Fibroblast of lung (primary cell): ENCODE data around the gene WDR49. TPM values are rescaled to one million over a fixed set of nuclear protein-coding genes. Genes with fewer than 3 reads are reported as not detected.
A peak's percentile ranks its signal among the peaks of the same experiment; 100 is the strongest.

Experiments
- DNase-seq, 2 donors: peaks; one replicate each; pipeline versions ENCODE4 v3.0.0 to v3.0.0-alpha.2; 2010; ENCODE audit warnings: low read depth in 2 of 2
- H2AFZ ChIP-seq: 2 replicates; pipeline ENCODE4 v1.5.1; 2012; ENCODE audit warnings: low read length, control low read depth, inconsistent platforms
- H3K27ac ChIP-seq: 2 replicates; pipeline ENCODE4 v1.5.1; 2011; ENCODE audit warnings: low read length, control low read depth; ENCODE audit not compliant: insufficient read depth
- H3K27me3 ChIP-seq: 2 replicates; pipeline ENCODE4 v1.5.1; 2011; ENCODE audit warnings: mild to moderate bottlenecking, low read length; ENCODE audit not compliant: control insufficient read depth, insufficient read depth
- H3K36me3 ChIP-seq: 2 replicates; pipeline ENCODE4 v1.5.1; 2011; ENCODE audit warnings: low read length; ENCODE audit not compliant: control insufficient read depth, insufficient read depth
- H3K4me1 ChIP-seq: 2 replicates; pipeline ENCODE4 v1.5.1; 2011; ENCODE audit warnings: low read length; ENCODE audit not compliant: control insufficient read depth, insufficient read depth; ENCODE audit errors: extremely low read depth
- H3K4me2 ChIP-seq: 2 replicates; pipeline ENCODE4 v1.5.1; 2011; ENCODE audit warnings: low read length, control low read depth; ENCODE audit not compliant: insufficient read depth; ENCODE audit errors: extremely low read depth
- H3K4me3 ChIP-seq, 4 experiments: fragments of 200-600 bp in 1 of 4; sonication (generic) in 1 of 4; replicated peaks in 1 of 4; 2 replicates each; pipeline ENCODE4 v1.5.1; 2011 to 2016; ENCODE audit warnings: low read length in 4 of 4, low read depth in 3 of 4, mild to moderate bottlenecking in 3 of 4, control low read depth in 2 of 4, inconsistent platforms in 1 of 4, mixed read lengths in 1 of 4; ENCODE audit not compliant: insufficient read depth in 1 of 4; ENCODE audit errors: control extremely low read depth in 1 of 4
- H3K79me2 ChIP-seq: 2 replicates; pipeline ENCODE4 v1.5.1; 2012; ENCODE audit warnings: mild to moderate bottlenecking, low read length, inconsistent platforms; ENCODE audit not compliant: control insufficient read depth, insufficient read depth
- H3K9ac ChIP-seq: 2 replicates; pipeline ENCODE4 v1.5.1; 2011; ENCODE audit warnings: mild to moderate bottlenecking, low read length, control low read depth; ENCODE audit not compliant: insufficient read depth
- H3K9me3 ChIP-seq: 2 replicates; pipeline ENCODE4 v1.5.1; 2012; ENCODE audit warnings: low read depth, low read length; ENCODE audit not compliant: control insufficient read depth, insufficient read depth
- H4K20me1 ChIP-seq: 2 replicates; pipeline ENCODE4 v1.5.1; 2011; ENCODE audit warnings: low read length; ENCODE audit not compliant: control insufficient read depth, insufficient read depth; ENCODE audit errors: extremely low read depth
- CTCF ChIP-seq, 2 donors: IDR thresholded peaks in 1 of 2; conservative IDR thresholded peaks in 1 of 2; 1 replicate in 1 of 2; 2 replicates in 1 of 2; pipeline ENCODE4 v1.5.1; 2011 to 2012; ENCODE audit warnings: low read length in 2 of 2, control low read depth in 1 of 2, inconsistent platforms in 1 of 2, low read depth in 1 of 2, mild to moderate bottlenecking in 1 of 2
- EZH2 ChIP-seq: IDR thresholded peaks from 2 replicates; pipeline ENCODE4 v1.5.1; 2012; ENCODE audit warnings: low read length, control low read depth, mild to moderate bottlenecking; ENCODE audit errors: missing control alignments
- polyA plus RNA-seq, 2 donors: library from polyadenylated mRNA; depleted of rRNA in 1 of 2; stranded (reverse) in 1 of 2; unstranded in 1 of 2; fragments of >200 nt; gene quantifications; 2 replicates each; pipeline ENCODE4 v1.2.1, GENCODE V29; 2011 to 2012; ENCODE audit warnings: missing spikeins in 1 of 2
- total RNA-seq: library from RNA; depleted of rRNA; stranded (reverse); fragments of >200 nt; gene quantifications from 2 replicates; pipeline ENCODE4 v1.2.1, GENCODE V29; 2014

The WDR49 gene
- total and polyA plus RNA-seq, 2 donors (not counting 1 experiment from before 2014, with no cell fraction given): under 0.01 TPM; not detected in 1

GRCh38 chr3:167671878-167672427, 18.2 kb upstream of the WDR49 start:
- Histone ChIP-seq H3K27ac (no peak overlapping the region), H3K9ac (no peak overlapping the region), H3K4me2 (no peak overlapping the region), H4K20me1 (no peaks in the 10 kb centered on the region), H3K4me1 (no peaks in the 10 kb centered on the region), H3K4me3 (no peak overlapping the region), H3K9me3 (no peaks in the 10 kb centered on the region), H3K27me3 (no peaks in the 10 kb centered on the region), H3K36me3 (peaks cover 3% of the 10 kb centered on the region), H2AFZ (no peak overlapping the region), H3K79me2 (no peaks in the 10 kb centered on the region)
- DNase-seq: no peak
- no peak for TF ChIP-seq CTCF (conservative IDR thresholded peaks at IDR 0.05 in 1 of 2, IDR thresholded peaks at IDR 0.05 in 1 of 2; ENCODE audit: low read depth in 1 of 2, low read length in 2 of 2)
- TF ChIP-seq EZH2: no peak

GRCh38 chr3:167669699-167670098, 16.0 kb upstream of the WDR49 start:
- no peak overlapping the region for H3K9ac ChIP-seq
- H3K27ac ChIP-seq: no peak overlapping the region
- no peaks in the 10 kb centered on the region for H4K20me1 ChIP-seq
- no peak overlapping the region for H3K4me2 ChIP-seq
- no peaks in the 10 kb centered on the region for H3K27me3 ChIP-seq
- peak in 1 of 2 donors; percentile 38 for DNase-seq
- H3K79me2 ChIP-seq: no peaks in the 10 kb centered on the region
- H3K36me3 ChIP-seq: no peaks in the 10 kb centered on the region
- TF ChIP-seq CTCF (conservative IDR thresholded peaks at IDR 0.05 in 1 of 2, IDR thresholded peaks at IDR 0.05 in 1 of 2; ENCODE audit: low read depth in 1 of 2, low read length in 2 of 2): no peak
- TF ChIP-seq EZH2: no peak
- H3K9me3 ChIP-seq: no peaks in the 10 kb centered on the region
- no peaks in the 10 kb centered on the region for H3K4me1 ChIP-seq
- H3K4me3 ChIP-seq: no peak overlapping the region
- H2AFZ ChIP-seq: no peak overlapping the region

- no peaks in the 10 kb centered on the region for H3K4me1 ChIP-seq
- H3K4me3 ChIP-seq: no peak overlapping the region
- H3K4me2 ChIP-seq: no peak overlapping the region
- no peaks in the 10 kb centered on the region for H4K20me1 ChIP-seq
- no peaks in the 10 kb centered on the region for H3K79me2 ChIP-seq
- no peaks in the 10 kb centered on the region for H3K27me3 ChIP-seq
- H3K36me3 ChIP-seq: no peaks in the 10 kb centered on the region
- no peak overlapping the region for H3K9ac ChIP-seq
- H3K27ac ChIP-seq: no peak overlapping the region
- no peak for TF ChIP-seq EZH2
- TF ChIP-seq CTCF (conservative IDR thresholded peaks at IDR 0.05 in 1 of 2, IDR thresholded peaks at IDR 0.05 in 1 of 2; ENCODE audit: low read depth in 1 of 2, low read length in 2 of 2): no peak
- H3K9me3 ChIP-seq: no peaks in the 10 kb centered on the region
- no peak for DNase-seq
- H2AFZ ChIP-seq: no peak overlapping the region
Measured at GRCh38 chr3:167668651-167669050, 14.9 kb upstream of the WDR49 start.
